SK-N-MC (cell line): ENCODE data around the gene NLGN4X.
"Not testable (repeated sequence)": the region's sequence is repeated elsewhere in the genome, so short reads cannot be mapped to it uniquely, and the experiment has no call there.

ENCODE experiments used
- DNase-seq: peaks from one replicate; pipeline ENCODE4 v3.0.0-alpha.2; 2011; ENCODE audit warnings: low read depth, low spot score
- H3K27ac ChIP-seq: fragments of 200-600 bp; sonication (generic); 2 replicates; pipeline ENCODE4 v1.5.1; 2016; ENCODE audit warnings: mixed run types
- H3K36me3 ChIP-seq: fragments of 200-600 bp; sonication (generic); 2 replicates; pipeline ENCODE4 v1.6.1; 2017; ENCODE audit warnings: antibody characterized with exemption, low read length, mixed read lengths; ENCODE audit not compliant: insufficient read depth
- H3K4me3 ChIP-seq: fragments of 200-600 bp; sonication (generic); 2 replicates; pipeline ENCODE4 v1.5.1; 2016
- H3K9ac ChIP-seq: fragments of 200-600 bp; sonication (generic); 2 replicates; pipeline ENCODE4 v1.8.0; 2017; ENCODE audit warnings: mixed run types, mixed read lengths; ENCODE audit not compliant: insufficient read length
- H3K9me3 ChIP-seq: fragments of 200-600 bp; sonication (generic); 2 replicates; pipeline ENCODE4 v1.6.1; 2017; ENCODE audit warnings: low read depth, mild to moderate bottlenecking, antibody characterized with exemption, low read length, moderate library complexity, mixed read lengths
- EZH2 ChIP-seq: fragments of 200-600 bp; sonication (generic); IDR thresholded peaks from one replicate; pipeline ENCODE4 v1.6.1; 2017; ENCODE audit warnings: antibody characterized with exemption
- FOXP2 ChIP-seq: optimal IDR thresholded peaks from 2 replicates; pipeline ENCODE3; 2011; ENCODE audit warnings: mild to moderate bottlenecking, moderate library complexity; ENCODE audit not compliant: insufficient read depth; ENCODE audit errors: extremely low read length, control extremely low read depth
- POLR2AphosphoS5 ChIP-seq: IDR thresholded peaks from 2 replicates; pipeline ENCODE4 v1.6.1; 2012; ENCODE audit warnings: mild to moderate bottlenecking, low read depth, low read length, borderline replicate concordance

The NLGN4X gene

GRCh38 chrX:5915783-5916182 lies 312.9 kb downstream of the NLGN4X start:
- H3K9me3 ChIP-seq = peaks cover 4% of the 10 kb centered on the region; the same call in 1 of the 2 replicates
- no peak for TF ChIP-seq FOXP2
- TF ChIP-seq EZH2 = no peak
- TF ChIP-seq POLR2AphosphoS5 = no peak
- no peak for DNase-seq
- H3K9ac ChIP-seq = no peak overlapping the region
- H3K36me3 ChIP-seq = peaks cover 11% of the 10 kb centered on the region; the same call in 1 of the 2 replicates
- no peak overlapping the region for H3K4me3 ChIP-seq
- no peak overlapping the region for H3K27ac ChIP-seq

GRCh38 chrX:5907207-5907606 lies 321.5 kb downstream of the NLGN4X start:
- Histone ChIP-seq H3K4me3 (no peak overlapping the region), H3K9me3 (no peaks in the 10 kb centered on the region), H3K9ac (no peak overlapping the region), H3K36me3 (peaks cover 33% of the 10 kb centered on the region), H3K27ac (no peak overlapping the region; the same call in 1 of the 2 replicates)
- TF ChIP-seq FOXP2 = no peak
- no peak for TF ChIP-seq EZH2
- TF ChIP-seq POLR2AphosphoS5 = no peak
- peak; percentile 30 for DNase-seq

GRCh38 chrX:5903586-5904190 lies 325.0 kb downstream of the NLGN4X start:
- H3K9ac ChIP-seq, DNase-seq, H3K27ac ChIP-seq, H3K4me3 ChIP-seq, H3K9me3 ChIP-seq: not testable (repeated sequence)
- peaks cover 47% of the 10 kb centered on the region for H3K36me3 ChIP-seq

- H3K36me3 ChIP-seq = peaks cover 31% of the 10 kb centered on the region
- no peak overlapping the region for H3K9ac ChIP-seq
- DNase-seq = no peak
- no peak for TF ChIP-seq FOXP2
- no peak for TF ChIP-seq POLR2AphosphoS5
- TF ChIP-seq EZH2 = no peak
- H3K9me3 ChIP-seq = no peaks in the 10 kb centered on the region
- H3K4me3 ChIP-seq = no peak overlapping the region
- no peak overlapping the region for H3K27ac ChIP-seq
These were observed 330.2 kb downstream of the NLGN4X start for GRCh38 chrX:5898463-5898862.

- no peak overlapping the region for H3K4me3 ChIP-seq
- H3K9ac ChIP-seq = no peak overlapping the region
- H3K9me3 ChIP-seq = no peaks in the 10 kb centered on the region
- H3K27ac ChIP-seq = no peak overlapping the region
- peaks cover 24% of the 10 kb centered on the region for H3K36me3 ChIP-seq
- no peak for DNase-seq
- no peak for TF ChIP-seq FOXP2
These were observed 337.3 kb downstream of the NLGN4X start for GRCh38 chrX:5891378-5891777.

GRCh38 chrX:5876984-5877596 lies 351.6 kb downstream of the NLGN4X start:
- DNase-seq = no peak
- H3K27ac ChIP-seq = no peak overlapping the region
- H3K9me3 ChIP-seq = no peaks in the 10 kb centered on the region
- H3K9ac ChIP-seq = no peak overlapping the region
- H3K36me3 ChIP-seq = no peaks in the 10 kb centered on the region
- TF ChIP-seq POLR2AphosphoS5 = no peak
- TF ChIP-seq FOXP2 = no peak
- TF ChIP-seq EZH2 = no peak
- no peak overlapping the region for H3K4me3 ChIP-seq

- Histone ChIP-seq H3K4me3 (no peak overlapping the region), H3K27ac (no peak overlapping the region), H3K9ac (no peak overlapping the region), H3K9me3 (no peaks in the 10 kb centered on the region), H3K36me3 (no peaks in the 10 kb centered on the region)
- no peak for DNase-seq
- no peak for TF ChIP-seq POLR2AphosphoS5
- TF ChIP-seq FOXP2 = no peak
- no peak for TF ChIP-seq EZH2
These were observed 358.4 kb downstream of the NLGN4X start for GRCh38 chrX:5870238-5870637.

GRCh38 chrX:5869786-5870185 lies 358.9 kb downstream of the NLGN4X start:
- H3K9me3 ChIP-seq = no peaks in the 10 kb centered on the region
- H3K27ac ChIP-seq = no peak overlapping the region
- TF ChIP-seq FOXP2 (no peak), EZH2 (no peak), POLR2AphosphoS5 (no peak)
- no peak overlapping the region for H3K4me3 ChIP-seq
- DNase-seq = no peak
- no peak overlapping the region for H3K9ac ChIP-seq
- no peaks in the 10 kb centered on the region for H3K36me3 ChIP-seq

- Histone ChIP-seq H3K4me3 (no peak overlapping the region), H3K9ac (no peak overlapping the region), H3K36me3 (no peaks in the 10 kb centered on the region), H3K9me3 (no peaks in the 10 kb centered on the region), H3K27ac (no peak overlapping the region)
- DNase-seq = no peak
- TF ChIP-seq FOXP2 (no peak), EZH2 (no peak), POLR2AphosphoS5 (no peak)
These were observed 360.9 kb downstream of the NLGN4X start for GRCh38 chrX:5867778-5868177.
